Lower leg skin (tissue), 3 donors: Measurements from ENCODE around the gene ZNF717.

ENCODE experiments used
- CTCF ChIP-seq, 3 donors: fragments of 450-650 bp; IDR thresholded peaks; one replicate each; pipeline ENCODE4 v1.5.1; 2016; ENCODE audit warnings: antibody characterized with exemption in 3 of 3, mild to moderate bottlenecking in 3 of 3, moderate library complexity in 2 of 3
- POLR2A ChIP-seq, 2 donors: fragments of 450-650 bp; IDR thresholded peaks; one replicate each; pipeline ENCODE4 v1.6.1; 2016 to 2017; ENCODE audit warnings: antibody characterized with exemption in 2 of 2, mild to moderate bottlenecking in 1 of 2, moderate library complexity in 1 of 2

GRCh38 chr3:75692061-75692460 lies 93.3 kb downstream of the ZNF717 start:
- TF ChIP-seq CTCF (IDR thresholded peaks at IDR 0.05) (no peak), POLR2A (IDR thresholded peaks at IDR 0.05) (no peak)
